Measurements from ENCODE around the gene CLDN19.
A peak's percentile ranks its signal among the peaks of the same experiment; 100 is the strongest.
"Not testable (repeated sequence)": the region's sequence is repeated elsewhere in the genome, so short reads cannot be mapped to it uniquely, and the experiment has no call there.

Gene CLDN19

DNA sequence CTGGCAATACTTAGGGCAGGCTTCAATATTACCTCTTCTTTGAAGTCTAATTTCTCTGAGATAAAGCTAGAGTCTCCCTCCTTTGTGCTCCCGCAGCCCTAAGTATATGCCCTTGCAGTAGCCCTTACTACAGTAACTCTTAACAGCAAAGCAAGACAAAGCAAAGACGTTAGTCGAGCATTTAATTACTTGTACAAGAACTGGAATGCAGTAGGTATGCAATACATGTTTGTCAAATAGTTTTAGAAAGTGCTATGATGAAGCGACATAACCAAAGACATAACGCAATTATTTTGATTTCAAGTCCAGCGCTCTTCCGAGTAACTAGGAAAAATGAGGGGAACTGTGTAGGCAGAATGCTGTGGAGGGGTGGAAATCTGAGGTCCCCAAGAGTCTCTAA lies 25.2 kb upstream of the CLDN19 start:
- peak overlapping the region; percentile 99 for H3K4me3 ChIP-seq (ENCODE audit: low read depth, low read length)
- DNase-seq (ENCODE audit: low read depth): no peak

DNA sequence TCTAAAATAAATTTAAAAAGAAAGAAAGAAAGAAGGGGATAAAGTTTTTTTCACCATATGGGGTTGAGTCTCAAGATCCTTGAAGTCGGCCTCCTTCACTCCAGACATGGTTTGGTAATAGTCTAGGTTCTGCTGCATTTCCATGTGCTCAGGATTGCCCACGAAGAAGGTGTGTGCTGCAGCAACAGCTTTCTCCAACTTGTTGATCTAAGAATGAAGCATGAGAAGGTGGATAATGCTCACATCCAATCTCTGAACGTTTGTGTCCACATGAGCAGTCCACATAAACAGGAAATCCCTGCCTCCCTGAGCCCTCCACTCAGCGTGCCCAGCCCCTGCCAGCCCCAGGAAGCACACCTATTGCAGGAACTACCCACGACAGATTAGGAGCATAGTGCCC lies 22.2 kb upstream of the CLDN19 start:
- no peak for DNase-seq (ENCODE audit: low read depth)
- H3K4me3 ChIP-seq (ENCODE audit: low read depth, low read length): no peak overlapping the region

DNA sequence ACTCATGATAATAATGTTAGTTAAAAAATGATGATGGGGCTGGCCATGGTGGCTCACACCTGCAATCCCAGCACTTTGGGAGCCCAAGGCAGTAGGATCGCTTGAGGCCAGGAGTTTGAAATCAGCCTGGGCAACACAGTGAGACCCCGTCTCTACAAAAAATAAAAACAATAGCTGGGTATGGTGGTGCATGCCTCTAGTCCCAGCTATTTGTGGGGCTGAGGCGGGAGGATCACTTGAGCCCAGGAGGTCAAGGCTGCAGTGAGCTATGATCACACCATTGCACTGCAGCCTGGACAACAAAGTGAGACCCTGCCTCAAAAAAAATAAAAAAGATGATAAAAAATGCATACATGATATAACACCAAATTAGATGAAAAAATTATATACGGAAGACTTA lies 21.5 kb upstream of the CLDN19 start:
- no peak for DNase-seq (ENCODE audit: low read depth)
- H3K4me3 ChIP-seq (ENCODE audit: low read depth, low read length): no peak overlapping the region

DNA sequence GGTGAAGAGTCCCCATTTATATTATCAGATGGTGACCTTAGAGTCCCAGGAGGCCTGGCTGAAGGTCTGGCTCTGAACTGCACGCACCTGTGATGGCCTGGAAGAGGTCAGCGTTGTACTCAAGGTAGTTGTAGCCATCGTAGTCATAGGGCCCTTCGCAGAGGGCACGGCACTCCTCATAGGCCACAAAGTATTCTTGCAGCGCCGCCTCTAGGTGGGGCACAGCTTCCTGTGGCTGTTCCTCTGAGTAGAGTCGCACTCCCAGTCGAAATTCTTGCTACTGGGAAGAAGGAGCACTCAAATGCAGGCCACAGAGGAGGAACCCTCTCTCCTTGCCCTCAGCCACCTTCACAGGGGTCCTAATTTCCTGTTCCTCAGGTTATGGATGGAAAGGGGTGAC lies 19.1 kb upstream of the CLDN19 start:
- H3K4me3 ChIP-seq (ENCODE audit: low read depth, low read length): no peak overlapping the region
- no peak for DNase-seq (ENCODE audit: low read depth)

DNA sequence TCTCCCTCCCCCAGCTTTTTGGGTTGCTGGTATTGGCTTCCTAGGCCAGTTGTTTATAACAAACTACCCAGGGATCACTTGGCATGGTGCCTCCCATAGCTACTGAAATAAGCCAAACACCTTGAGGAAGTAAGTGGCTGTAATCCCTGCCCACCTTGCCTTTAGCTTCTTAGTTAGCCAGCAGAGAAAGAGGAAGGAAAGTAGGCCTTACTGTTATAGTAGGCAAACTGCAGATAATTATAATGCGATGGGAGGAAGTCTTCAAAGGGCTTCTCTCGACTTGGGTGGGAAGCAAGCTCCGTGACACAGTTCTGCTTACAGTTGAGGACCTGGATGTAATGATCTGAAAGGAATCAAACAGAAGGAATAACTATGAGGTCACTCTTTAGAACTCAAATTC lies 18.6 kb upstream of the CLDN19 start:
- DNase-seq (ENCODE audit: low read depth): no peak

DNA sequence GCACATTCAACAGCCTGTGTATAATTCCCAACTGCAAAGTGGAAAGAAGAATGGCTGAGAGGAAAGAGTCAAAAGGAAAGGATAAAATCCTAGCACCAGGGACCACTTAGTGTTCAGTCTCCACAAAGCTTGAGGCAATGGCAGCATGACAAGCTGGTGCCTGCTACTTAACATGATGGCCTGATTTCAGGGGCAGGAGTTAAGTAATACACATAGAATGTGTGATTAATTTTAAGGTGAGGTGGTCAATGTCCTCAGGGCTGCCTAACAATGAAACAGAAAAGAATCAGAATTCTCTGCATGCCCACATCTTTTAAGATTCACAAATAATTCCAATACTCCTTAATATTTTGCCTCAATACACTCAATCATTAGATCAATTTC lies 17.8 kb upstream of the CLDN19 start:
- DNase-seq (ENCODE audit: low read depth): no peak
- H3K4me3 ChIP-seq (ENCODE audit: low read depth, low read length): no peak overlapping the region

More for the DNA sequence above, 18.6 kb upstream of the CLDN19 start:
- H3K4me3 ChIP-seq (ENCODE audit: low read depth, low read length): no peak overlapping the region

DNA sequence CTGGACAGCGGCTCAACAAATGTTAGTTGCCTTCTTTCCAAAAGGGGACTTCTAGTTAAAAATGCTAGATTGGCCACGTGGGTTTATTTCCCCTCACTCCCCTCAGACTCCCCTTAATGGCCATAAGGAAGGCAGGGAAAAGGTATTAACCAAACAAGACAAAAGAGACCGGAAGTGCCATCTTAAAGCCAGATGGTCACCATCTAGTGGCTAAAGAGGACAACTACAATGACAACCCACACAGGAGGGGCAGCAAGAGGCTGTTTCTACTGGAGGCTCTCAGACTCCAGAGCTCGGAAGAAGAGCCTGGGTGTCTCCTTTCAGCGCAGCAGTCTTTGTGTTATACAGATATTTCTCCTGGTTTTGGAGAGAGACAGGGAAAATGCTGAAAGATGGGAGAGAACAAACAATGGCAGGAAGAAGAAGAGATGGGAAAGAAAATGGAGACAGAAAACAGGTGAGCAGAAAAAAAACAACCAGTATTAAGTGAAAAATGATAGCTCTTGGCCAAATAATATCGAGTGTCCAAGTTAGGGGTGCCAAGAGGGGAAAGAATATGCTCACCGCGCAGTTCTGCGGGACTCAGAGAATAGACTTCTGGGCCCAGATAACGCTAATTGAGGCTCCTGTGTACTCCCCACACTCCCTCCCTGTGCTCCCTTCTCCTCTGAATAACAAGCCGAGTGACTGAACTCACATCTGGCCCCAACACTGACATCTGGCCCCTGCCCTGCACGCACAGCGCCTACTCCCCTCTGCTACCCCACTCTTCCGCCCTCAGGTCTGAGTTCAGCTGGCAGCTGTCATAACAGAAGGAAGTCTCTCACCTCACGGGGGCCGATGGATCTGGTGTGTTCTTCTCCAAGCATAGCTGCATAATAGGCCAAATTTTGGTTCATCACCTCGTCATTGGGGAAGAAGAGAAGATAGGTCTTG lies 17.2 kb upstream of the CLDN19 start:
- H3K4me3 ChIP-seq (ENCODE audit: low read depth, low read length): no peak overlapping the region
- peak; percentile 20 for DNase-seq (ENCODE audit: low read depth)

DNA sequence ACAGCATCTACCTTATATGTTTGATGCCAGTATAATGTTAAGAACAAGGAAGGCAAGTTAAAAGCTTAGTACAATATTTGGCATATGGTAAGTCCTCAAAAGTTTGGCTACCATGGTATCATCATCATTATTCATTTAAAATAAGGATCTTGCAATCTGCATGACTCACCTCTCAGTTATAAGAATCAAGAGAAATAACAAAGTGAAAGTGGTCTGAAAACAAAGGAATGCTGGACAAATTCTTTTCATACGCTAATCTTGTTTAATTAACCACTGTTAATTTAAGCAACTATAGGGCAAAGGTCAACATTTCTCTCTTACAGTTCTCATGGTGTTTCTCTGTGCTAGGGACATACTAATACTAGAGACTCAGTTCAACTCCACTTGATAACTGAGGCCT lies 13.0 kb upstream of the CLDN19 start:
- no peak for DNase-seq (ENCODE audit: low read depth)
- no peak overlapping the region for H3K4me3 ChIP-seq (ENCODE audit: low read depth, low read length)

DNA sequence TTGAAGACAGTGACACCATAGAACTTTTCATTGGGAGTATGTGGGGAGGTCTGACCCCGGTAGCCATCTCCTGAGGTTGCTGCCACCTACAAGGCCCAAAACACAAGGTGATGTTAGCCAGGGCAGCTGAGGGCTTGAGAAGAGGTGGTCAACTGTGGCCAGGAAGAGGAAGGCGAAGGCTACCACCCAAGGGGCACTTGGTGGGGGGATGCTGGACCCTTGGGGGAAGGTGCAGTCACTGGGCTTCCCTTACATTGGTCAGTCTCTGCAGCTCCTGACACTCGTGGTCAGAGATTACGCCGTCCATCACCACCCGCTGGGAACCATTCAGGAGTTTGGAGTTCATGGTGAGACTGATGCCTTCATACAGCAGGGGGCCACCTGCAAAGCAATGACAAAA lies 12.2 kb upstream of the CLDN19 start:
- no peak for DNase-seq (ENCODE audit: low read depth)
- H3K4me3 ChIP-seq (ENCODE audit: low read depth, low read length): no peak overlapping the region

DNA sequence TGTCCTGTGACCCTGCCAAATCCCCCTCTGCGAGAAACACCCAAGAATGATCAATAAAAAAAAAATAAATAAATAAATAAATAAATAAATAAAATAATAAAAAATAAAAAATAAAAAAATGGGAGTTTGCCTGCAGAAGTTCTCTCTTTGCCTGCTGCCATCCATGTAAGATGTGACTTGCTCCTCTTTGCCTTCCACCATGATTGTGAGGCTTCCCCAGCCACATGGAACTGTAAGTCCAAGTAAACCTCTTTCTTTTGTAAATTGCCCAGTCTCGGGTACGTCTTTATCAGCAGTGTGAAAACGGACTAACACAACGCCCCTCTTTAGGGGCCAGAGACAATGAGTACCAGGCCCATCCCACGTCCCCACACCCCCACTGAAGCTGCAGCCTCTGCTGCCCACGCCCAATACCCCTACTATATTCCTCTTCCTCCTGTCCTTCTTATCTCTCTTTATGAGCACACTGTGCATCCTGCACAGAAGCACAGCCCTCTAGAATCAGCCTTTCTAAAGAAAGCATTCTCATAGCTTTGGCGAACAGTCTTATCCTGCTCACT lies 11.6 kb upstream of the CLDN19 start:
- H3K4me3 ChIP-seq (ENCODE audit: low read depth, low read length); DNase-seq (ENCODE audit: low read depth): not testable (repeated sequence)

DNA sequence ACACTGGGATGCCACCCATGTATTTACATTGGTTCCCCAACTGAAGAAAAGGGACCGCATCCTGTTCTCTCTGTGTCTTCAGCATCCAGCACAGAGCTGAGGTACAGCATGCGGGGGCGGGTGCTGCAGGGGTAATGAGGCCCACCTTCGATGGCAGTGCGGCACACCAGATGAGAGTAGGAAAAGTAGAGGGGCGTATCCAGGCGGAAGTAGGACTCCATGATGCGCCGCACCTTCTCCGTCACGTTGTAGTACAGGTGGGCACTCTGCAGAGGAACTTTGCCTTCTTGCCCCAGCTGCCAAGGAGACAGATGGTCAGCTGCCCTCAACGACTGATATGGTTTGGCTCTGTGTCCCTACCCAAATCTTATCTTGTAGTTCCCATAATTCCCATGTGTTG lies 10.0 kb upstream of the CLDN19 start:
- H3K4me3 ChIP-seq (ENCODE audit: low read depth, low read length): no peak overlapping the region
- DNase-seq (ENCODE audit: low read depth): no peak

DNA sequence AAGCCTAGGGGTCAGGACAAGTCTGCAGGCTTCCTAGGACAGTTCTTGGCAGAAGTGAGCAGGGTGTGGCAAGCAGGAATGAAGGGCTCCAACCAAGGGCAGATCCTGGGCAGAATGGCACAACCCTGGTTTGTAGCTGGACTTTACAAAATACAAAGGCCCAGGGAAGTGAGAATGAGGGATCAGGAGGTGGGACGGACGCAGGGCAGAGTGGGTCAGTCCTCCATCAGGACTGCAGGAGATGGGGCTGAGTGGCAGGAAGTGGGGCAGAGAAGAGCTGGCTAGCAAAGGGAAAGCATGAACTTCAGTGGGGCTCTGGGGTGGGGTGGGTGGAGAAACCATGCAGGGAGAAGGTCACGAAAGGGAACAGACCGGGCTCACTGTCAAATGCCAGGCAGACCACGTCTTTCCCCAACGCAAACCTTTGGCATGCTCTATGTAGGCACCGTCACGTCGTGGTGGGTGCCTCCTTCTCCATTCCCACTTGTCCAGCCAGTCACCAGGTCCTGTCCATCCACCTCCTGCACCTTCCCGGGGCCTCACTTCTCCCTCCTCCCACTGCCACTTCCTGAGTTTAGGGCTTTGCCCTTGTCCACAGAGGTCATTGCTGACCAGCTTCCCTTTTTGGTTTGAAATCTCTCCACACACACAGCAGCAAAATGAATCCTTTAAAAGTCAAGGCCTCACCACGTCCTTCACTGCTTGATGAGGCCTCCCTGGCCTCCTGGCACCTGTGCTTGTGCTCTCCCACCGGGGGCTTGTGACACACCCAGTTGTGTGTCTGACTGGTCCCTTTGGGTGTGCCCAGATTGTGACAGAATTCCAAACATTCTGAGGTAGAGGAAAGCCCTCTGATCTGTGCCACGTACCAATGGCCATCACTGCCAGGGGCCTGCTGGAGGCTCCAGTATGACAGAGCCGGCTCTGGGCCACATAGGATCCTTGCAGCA lies 8.7 kb upstream of the CLDN19 start:
- no peak overlapping the region for H3K4me3 ChIP-seq (ENCODE audit: low read depth, low read length)
- no peak for DNase-seq (ENCODE audit: low read depth)

DNA sequence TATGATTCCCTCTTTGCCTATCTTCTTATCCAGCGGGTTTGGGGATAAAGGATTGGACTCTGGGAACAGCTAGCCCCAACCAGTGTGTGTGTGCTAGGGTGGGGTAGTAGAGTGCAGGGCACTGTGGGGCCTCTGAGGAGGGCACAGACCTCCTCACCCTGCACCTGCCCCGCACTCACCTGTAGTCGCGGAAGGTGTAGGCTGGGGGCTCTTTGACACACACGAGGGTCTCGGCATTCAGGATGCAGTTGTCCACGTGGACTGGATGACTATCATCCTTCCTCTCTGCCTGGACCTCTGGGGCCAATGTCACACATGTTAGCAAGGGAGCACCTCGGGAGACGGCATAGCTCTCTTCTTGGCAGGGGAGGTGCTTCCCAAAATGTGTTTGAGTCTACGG lies 8.0 kb upstream of the CLDN19 start:
- no peak overlapping the region for H3K4me3 ChIP-seq (ENCODE audit: low read depth, low read length)
- DNase-seq (ENCODE audit: low read depth): no peak

DNA sequence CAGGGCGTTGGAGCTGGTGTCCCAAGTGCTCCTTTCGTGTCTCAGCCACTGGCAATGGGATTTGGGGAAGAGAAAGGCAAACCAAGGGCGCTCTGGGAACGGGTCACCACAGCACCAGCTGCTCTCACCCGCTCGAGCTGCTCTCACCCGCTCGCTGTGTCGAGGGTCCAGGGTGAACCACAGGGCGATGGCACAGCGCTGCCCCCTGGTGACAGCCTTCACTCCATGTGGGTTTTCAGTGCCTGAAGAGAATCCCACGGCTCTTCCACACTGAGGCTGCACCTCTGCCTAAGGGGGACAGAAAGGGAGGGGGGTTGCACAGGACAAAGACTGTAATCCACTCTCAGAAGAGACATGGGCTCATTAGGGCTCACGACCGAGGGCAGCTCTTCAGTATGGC lies 7.1 kb upstream of the CLDN19 start:
- no peak overlapping the region for H3K4me3 ChIP-seq (ENCODE audit: low read depth, low read length)
- no peak for DNase-seq (ENCODE audit: low read depth)

DNA sequence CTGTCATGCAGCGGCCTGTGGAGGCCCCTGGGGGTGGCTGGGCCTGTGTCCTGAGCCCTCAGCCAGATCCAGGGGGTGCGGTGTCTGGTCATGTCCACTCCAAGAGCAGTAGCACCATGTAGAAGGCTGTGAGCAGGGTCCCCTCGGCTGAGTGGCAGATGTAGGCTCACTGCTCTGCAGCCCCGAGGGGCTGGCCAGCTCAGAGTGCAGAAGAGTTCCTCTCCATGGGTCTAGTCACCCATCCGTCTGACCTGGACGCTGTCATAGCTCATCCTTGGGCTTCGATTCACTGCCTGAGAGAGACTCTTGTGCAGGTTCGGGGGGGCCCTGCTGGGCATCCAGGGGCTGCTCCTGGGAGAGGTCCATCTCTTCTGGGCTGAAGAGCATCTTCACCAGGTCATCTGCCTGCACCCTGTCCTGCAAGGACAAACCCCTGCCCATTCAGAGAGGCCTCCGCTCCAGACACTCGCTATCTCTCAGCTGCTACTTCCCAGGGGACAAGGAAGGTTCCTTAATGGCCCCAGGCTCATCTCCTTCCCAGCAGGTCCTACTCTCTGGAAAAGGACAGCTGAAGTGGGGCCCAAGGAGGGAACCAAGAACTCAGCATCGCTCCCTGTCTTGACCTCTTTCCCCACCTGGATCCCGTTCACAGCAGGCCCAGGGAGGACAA lies 6.5 kb upstream of the CLDN19 start:
- DNase-seq (ENCODE audit: low read depth): no peak
- H3K4me3 ChIP-seq (ENCODE audit: low read depth, low read length): no peak overlapping the region

DNA sequence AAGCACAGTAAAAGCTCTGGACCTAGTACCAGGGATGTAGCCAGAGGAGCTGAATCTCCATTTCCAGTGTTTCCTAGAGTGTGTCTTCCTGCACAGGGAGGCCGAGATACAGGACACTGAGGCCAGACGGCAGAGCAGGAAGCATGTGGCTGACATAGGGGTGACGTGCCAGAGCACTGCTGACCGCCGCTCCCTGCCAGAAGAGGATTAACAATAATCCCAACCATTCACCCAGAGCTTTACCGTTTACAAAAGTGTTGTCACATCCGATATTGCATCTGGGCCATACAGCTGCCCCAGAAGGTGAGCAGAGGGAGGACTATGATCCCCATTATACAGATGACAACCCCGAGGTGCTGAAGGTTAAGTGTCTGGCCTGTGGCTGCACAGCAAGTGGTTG lies 5.8 kb upstream of the CLDN19 start:
- no peak for DNase-seq (ENCODE audit: low read depth)
- no peak overlapping the region for H3K4me3 ChIP-seq (ENCODE audit: low read depth, low read length)

DNA sequence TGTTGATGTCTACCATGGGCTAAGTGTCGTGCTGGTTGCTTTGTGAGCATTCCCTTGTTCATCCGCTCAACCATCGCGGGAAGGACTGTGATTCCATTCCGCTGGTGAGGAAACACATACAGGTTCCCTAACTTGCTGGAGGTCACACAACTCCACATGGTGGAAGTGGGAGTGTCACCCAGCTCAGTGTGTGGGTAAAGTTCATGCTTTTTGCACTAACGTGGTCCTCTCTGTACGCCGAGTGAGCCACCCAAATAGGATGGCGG lies 4.0 kb upstream of the CLDN19 start:
- DNase-seq (ENCODE audit: low read depth): no peak
- H3K4me3 ChIP-seq (ENCODE audit: low read depth, low read length): no peak overlapping the region

DNA sequence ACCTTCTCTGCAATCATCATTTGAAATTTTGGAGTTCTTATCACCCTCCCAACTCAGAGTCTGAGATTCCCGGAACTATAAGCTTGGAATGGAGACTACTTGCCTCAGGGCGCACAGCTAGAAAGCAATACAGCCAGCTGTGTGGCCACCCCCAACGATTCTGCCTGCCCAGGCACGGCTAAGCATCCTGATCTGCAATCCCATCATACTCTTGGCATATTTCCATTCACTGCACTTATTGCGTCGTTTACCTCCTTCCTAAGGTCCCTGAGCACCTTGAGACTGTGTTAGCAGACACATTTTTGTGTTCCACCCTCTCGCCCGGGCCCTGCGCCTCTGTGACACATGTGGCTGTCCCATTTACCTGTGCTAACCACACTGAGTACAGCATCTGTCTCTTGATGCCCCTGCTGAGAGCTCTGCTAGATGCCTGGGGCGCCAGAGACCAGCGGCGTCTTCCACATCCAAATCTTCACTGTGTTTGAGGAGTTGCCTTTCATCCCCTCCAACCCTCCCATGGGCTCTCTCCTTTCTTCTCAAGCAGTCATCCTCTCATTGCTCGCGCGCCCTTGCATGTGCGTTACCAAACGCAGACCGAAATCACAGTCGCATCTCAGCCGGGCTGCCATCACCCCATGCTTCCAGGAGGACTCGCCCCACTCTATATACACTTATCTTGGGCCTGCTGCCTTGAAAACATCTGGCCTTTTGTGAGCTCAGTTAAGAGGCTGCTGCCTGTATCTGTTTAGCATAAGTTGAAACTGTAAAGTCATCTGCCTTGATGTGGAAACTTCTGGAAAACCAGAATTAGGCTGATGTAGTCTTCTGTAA lies 3.5 kb upstream of the CLDN19 start:
- DNase-seq (ENCODE audit: low read depth): no peak
- H3K4me3 ChIP-seq (ENCODE audit: low read depth, low read length): no peak overlapping the region

All from skeletal muscle cell (primary cell).